K562 (cell line): ENCODE data around the gene NOL4L. TPM values are rescaled to one million over a fixed set of nuclear protein-coding genes. Genes with fewer than 3 reads are reported as not detected.
A peak's percentile ranks its signal among the peaks of the same experiment; 100 is the strongest.

Source experiments
- ATAC-seq: fragments of 200-7000 bp; cut with Tn5 transposase; 3 replicates; pipeline ENCODE4 v1.9.1; 2020; ENCODE audit warnings: moderate library complexity
- BruUV-seq: library from RNA; stranded (reverse); fragments of 400-500 nt; replicated peaks from 2 replicates; lab custom pipeline; 2021; lab: Mats Ljungman, UMichigan
- CTCF ChIA-PET: fragments of 300-600 bp; formaldehyde crosslinking; extraction: SDS; loops from one replicate; lab custom pipeline; 2021; ENCODE audit warnings: low intra/inter-chr PET ratio; lab: Yijun Ruan, JAX
- POLR2A ChIA-PET: fragments of 300-600, 350-650 bp; sonication (Branson Sonifier 250); formaldehyde crosslinking; extraction: SDS; loops from one replicate; lab custom pipeline; 2021; ENCODE audit warnings: antibody characterized with exemption, inconsistent platforms; lab: Yijun Ruan, JAX
- DNase-seq, 4 experiments: peaks; one replicate each; pipeline versions ENCODE4 v3.0.0 to v3.0.0-alpha.2; 2011 to 2018; ENCODE audit warnings: low spot score in 3 of 4, mixed read lengths in 3 of 4; ENCODE audit errors: extremely low read depth in 1 of 4
- FAIRE-seq: peaks from 2 replicates; lab custom pipeline; 2011; peaks lifted over from hg19 to GRCh38; lab: Jason Lieb, UNC
- H2AFZ ChIP-seq: 2 replicates; pipeline ENCODE4 v1.6.0; 2011; ENCODE audit warnings: low read depth, low read length, control low read depth, inconsistent platforms
- H3K27ac ChIP-seq: fragments of 200-600 bp; 3 replicates; pipeline ENCODE4 v1.8.0; 2011; ENCODE audit warnings: low read depth, mild to moderate bottlenecking, control low read depth, inconsistent platforms, low read length, moderate library complexity, mixed read lengths; ENCODE audit errors: extremely low read depth
- H3K27me3 ChIP-seq, 2 experiments: fragments of 300-600 bp in 1 of 2; 2 replicates in 1 of 2; 3 replicates in 1 of 2; pipeline versions ENCODE4 v1.6.0 to v1.8.0; 2011; ENCODE audit warnings: inconsistent platforms in 2 of 2, low read length in 2 of 2, mild to moderate bottlenecking in 1 of 2, mixed read lengths in 1 of 2, moderate library complexity in 1 of 2; ENCODE audit not compliant: control insufficient read depth in 2 of 2, insufficient read depth in 2 of 2
- H3K36me3 ChIP-seq: fragments of 300-600 bp; 3 replicates; pipeline ENCODE4 v1.8.0; 2011; ENCODE audit warnings: mild to moderate bottlenecking, low read length, inconsistent platforms; ENCODE audit not compliant: control insufficient read depth, insufficient read depth
- H3K4me1 ChIP-seq, 2 experiments: fragments of 200-600 bp in 1 of 2; replicated peaks in 1 of 2; 2 replicates in 1 of 2; 3 replicates in 1 of 2; pipeline versions ENCODE4 v1.5.1 to v1.8.0; 2011; ENCODE audit warnings: inconsistent platforms in 2 of 2, low read length in 2 of 2, mild to moderate bottlenecking in 1 of 2, mixed read lengths in 1 of 2, moderate library complexity in 1 of 2; ENCODE audit not compliant: control insufficient read depth in 2 of 2, insufficient read depth in 2 of 2
- H3K4me2 ChIP-seq: 2 replicates; pipeline ENCODE4 v1.6.1; 2011; ENCODE audit warnings: low read length, control low read depth, inconsistent platforms, mixed read lengths; ENCODE audit not compliant: insufficient read depth
- H3K4me3 ChIP-seq: fragments of 200-600 bp; sonication (generic), shearing (Covaris generic); 2 replicates; pipeline ENCODE4 v1.5.1; 2016; ENCODE audit warnings: control low read depth, inconsistent platforms
- H3K79me2 ChIP-seq: fragments of 200-600 bp; 3 replicates; pipeline ENCODE4 v1.8.0; 2011; ENCODE audit warnings: low read length, inconsistent platforms; ENCODE audit not compliant: control insufficient read depth, insufficient read depth
- H3K9ac ChIP-seq, 2 experiments: 2 replicates each; pipeline versions ENCODE4 v1.6.0 to v1.6.1; 2011; ENCODE audit warnings: low read depth in 2 of 2, low read length in 2 of 2, control low read depth in 1 of 2, inconsistent platforms in 1 of 2, mild to moderate bottlenecking in 1 of 2, mixed read lengths in 1 of 2; ENCODE audit not compliant: insufficient read depth in 1 of 2
- H3K9me1 ChIP-seq: one replicate; pipeline ENCODE4 v1.6.0; 2011; ENCODE audit warnings: inconsistent platforms, mild to moderate bottlenecking, low read length, moderate library complexity; ENCODE audit not compliant: control insufficient read depth, insufficient read depth
- H3K9me3 ChIP-seq: replicated peaks from 2 replicates; pipeline ENCODE4 v1.5.1; 2011; ENCODE audit warnings: low read depth, low read length, inconsistent platforms; ENCODE audit not compliant: control insufficient read depth, insufficient read depth
- H4K20me1 ChIP-seq: replicated peaks from 2 replicates; pipeline ENCODE4 v1.6.1; 2011; ENCODE audit warnings: low read length, inconsistent platforms, mixed read lengths; ENCODE audit not compliant: control insufficient read depth, insufficient read depth
- CBFA2T3 ChIP-seq: fragments of 450-650 bp; IDR thresholded peaks from 2 replicates; pipeline ENCODE4 v1.6.1; 2017
- E2F5 ChIP-seq: sonication (generic); formaldehyde crosslinking; IDR thresholded peaks from 2 replicates; pipeline ENCODE4 v1.8.0; 2022; ENCODE audit warnings: mild to moderate bottlenecking, missing genetic modification reagents
- ESRRA ChIP-seq: fragments of 450-650 bp; IDR thresholded peaks from 2 replicates; pipeline ENCODE4 v1.6.1; 2014; ENCODE audit warnings: low read depth, mild to moderate bottlenecking, moderate library complexity, borderline replicate concordance
- GABPB1 ChIP-seq: sonication (generic); formaldehyde crosslinking; IDR thresholded peaks from 2 replicates; pipeline ENCODE4 v1.8.0; 2022; ENCODE audit warnings: mild to moderate bottlenecking, missing genetic modification reagents
- SMC3 ChIP-seq: conservative IDR thresholded peaks from 2 replicates; pipeline ENCODE4 v1.6.1; 2011; ENCODE audit warnings: low read depth, low read length, improper control_type of control experiment; ENCODE audit not compliant: insufficient read depth
- ZFP91 ChIP-seq: sonication (generic); formaldehyde crosslinking; IDR thresholded peaks from 2 replicates; pipeline ENCODE4 v1.8.0; 2022; ENCODE audit warnings: mild to moderate bottlenecking, missing genetic modification reagents
- ZNF3 ChIP-seq: fragments of 250-450 bp; sonication (Bioruptor Pico); IDR thresholded peaks from 2 replicates; pipeline ENCODE4 v1.5.0; 2021; ENCODE audit warnings: mild to moderate bottlenecking, moderate library complexity
- ZNF583 ChIP-seq: fragments of 250-450 bp; sonication (Bioruptor Pico); IDR thresholded peaks from 2 replicates; pipeline ENCODE4 v1.4.0; 2020
- ZNF717 ChIP-seq: fragments of 250-450 bp; sonication (Bioruptor Pico); IDR thresholded peaks from 2 replicates; pipeline ENCODE4 v1.5.0; 2021
- WGBS: fragments of 100-300 bp; shearing (Covaris generic); methylation state at CpG from one replicate; pipeline ENCODE4 v1.1.6; 2016; ENCODE audit warnings: low coverage, mixed read lengths; ENCODE audit not compliant: insufficient coverage; ENCODE audit errors: missing lambda C conversion rate; 5-methylcytosine and 5-hydroxymethylcytosine counted together
- in situ Hi-C: fragments of 300-500 bp; cut with MboI; formaldehyde crosslinking; loops from 4 replicates; pipeline ENCODE4 v1.15.0; 2018; ENCODE audit warnings: inconsistent platforms, mixed read lengths
- intact Hi-C: fragments of 100-400 bp; cut with micrococcal nuclease; formaldehyde crosslinking; loops from 2 replicates; pipeline ENCODE4 v1.14.2; 2022
- polyA plus RNA-seq, 8 experiments: library from polyadenylated mRNA; depleted of rRNA in 4 of 8; stranded (reverse) in 5 of 8; unstranded in 3 of 8; fragments of >200 nt; fragmentation: Nextera tagmentation in 2 of 8; fragmentation: Illumina TruSeq in 1 of 8; extraction: Ambion mirVana in 2 of 8; extraction: Trizol in 1 of 8; gene quantifications; 2 replicates each; pipeline versions ENCODE4 v1.2.1 to v1.2.3, GENCODE V29; 2011 to 2014; ENCODE audit warnings: inconsistent platforms in 1 of 8, missing spikeins in 1 of 8
- total RNA-seq, 7 experiments: library from RNA; depleted of rRNA in 6 of 7; stranded (reverse); fragments of >200 nt in 6 of 7; fragmentation: Illumina TruSeq in 2 of 7; extraction: Trizol in 2 of 7; gene quantifications; 2 replicates each; pipeline versions ENCODE4 v1.2.1 to v1.2.3, GENCODE V29; 2011 to 2021; ENCODE audit warnings: low replicate concordance in 1 of 7

The NOL4L gene
- total and polyA plus RNA-seq, 9 of the 15 experiments (the other 6 are each of a cell fraction or from before 2014, with no cell fraction given), result 5.1 to 36.2 (median 13.6) TPM

- TF ChIP-seq SMC3 (no peak), CBFA2T3 (no peak), ZNF3 (CRISPR knock-in tag) (no peak), ESRRA (no peak), ZNF717 (CRISPR knock-in tag) (no peak), ZFP91 (CRISPR knock-in tag) (no peak), E2F5 (CRISPR knock-in tag) (no peak), GABPB1 (no peak), ZNF583 (CRISPR knock-in tag) (no peak)
- Histone ChIP-seq H3K9me1 (peaks cover 2% of the 10 kb centered on the region), H3K9ac (peak overlapping the region in 1 of 2 experiments; percentile 6; a peak in 2 of 4 replicates), H2AFZ (no peak overlapping the region), H3K36me3 (peaks cover 99% of the 10 kb centered on the region; the same call in 2 of the 3 replicates), H4K20me1 (0 out of 2 replicates have a peak, but pooled peaks cover 12% of the 10 kb centered on the region), H3K79me2 (no peaks in the 10 kb centered on the region), H3K27me3 (no peaks in the 10 kb centered on the region), H3K4me3 (no peak overlapping the region), H3K4me2 (no peak overlapping the region), H3K27ac (no peak overlapping the region), H3K9me3 (no peaks in the 10 kb centered on the region), H3K4me1 (peaks cover 0 to 15% of the 10 kb centered on the region in 2 experiments; a peak in 2 of 5 replicates)
- DNase-seq (no peak), ATAC-seq (no peak), FAIRE-seq (no peak)
- WGBS, result 62% methylated on average over 7 of the region's 8 CpGs
- POLR2A ChIA-PET, result no interaction called here
- intact Hi-C loops, result no loop called here
- no TSS peak for BruUV-seq
- in situ Hi-C loops, result no loop called here
- CTCF ChIA-PET, result no interaction called here
Observed at GRCh38 chr20:32449890-32450401, 135.2 kb downstream of the NOL4L start.
